ENCODE data around the gene CLIC3.

- TF ChIP-seq CTCF (IDR thresholded peaks at IDR 0.05) (no peak), POLR2A (IDR thresholded peaks at IDR 0.05) (peak in 1 of 2 donors; percentile 47)
These were observed 4.2 kb downstream of the CLIC3 start, which contains the start of gene PAXX for GRCh38 chr9:136991993-136992818.
